ENCODE measurements around the gene JAKMIP3. TPM values are rescaled to one million over a fixed set of nuclear protein-coding genes. Genes with fewer than 3 reads are reported as not detected.

Gene JAKMIP3
- total RNA-seq (under 1 TPM; 0.38 to 0.42 TPM), polyA plus RNA-seq (ENCODE audit: insufficient read length in 6 of 6) (under 1 TPM; 0.22 to 0.50 (median 0.35) TPM)
- long read RNA-seq, donor 1, result 0 reads
- long read RNA-seq, donor 2, result 0 reads
- long read RNA-seq, donor 3, result 0 reads
- long read RNA-seq, donor 4, result 0 reads
- long read RNA-seq, donor 5, result 0 reads
- long read RNA-seq, donor 6, result 0 reads
- long read RNA-seq, donor 7, result 0 reads
- long read RNA-seq, donor 8, result 0 reads
- long read RNA-seq, donor 9, result 0 reads
- long read RNA-seq, donor 10, result 0 reads
- long read RNA-seq, donor 11, result 0 reads
- long read RNA-seq, donor 12, result 0 reads

- Histone ChIP-seq H3K27me3 (peaks cover 0 to 53% of the 10 kb centered on the region in 2 donors), H3K9me3 (no peaks in the 10 kb centered on the region), H3K27ac (peak within 1 kb of the TSS; percentile 14 to 28), H3K4me3 (peak within 1 kb of the TSS; percentile 15 to 26), H3K4me1 (no peaks in the 10 kb centered on the region), H3K36me3 (no peaks in the 10 kb centered on the region)
- DNase-seq (peak; percentile 45 to 78 (median 66)), ATAC-seq (peak; percentile 91)
- no peak for TF ChIP-seq CTCF (IDR thresholded peaks at IDR 0.05)
- intact Hi-C loops (cut with DNase I), result no loop called here
Measured at GRCh38 chr10:132065491-132066105, at the start of gene JAKMIP3. JAKMIP3 (plus strand) TSS chr10:132065946; CDS start chr10:132104809, 38,863 bp downstream.

GRCh38 chr10:132016514-132016913 lies 49.2 kb upstream of the JAKMIP3 start:
- no peaks in the 10 kb centered on the region for H3K27me3 ChIP-seq
- intact Hi-C loops (cut with DNase I), result no loop called here
- no peaks in the 10 kb centered on the region for H3K9me3 ChIP-seq
- ATAC-seq, result no peak
- no peak overlapping the region for H3K27ac ChIP-seq
- DNase-seq, result no peak
- no peak overlapping the region for H3K4me3 ChIP-seq
- TF ChIP-seq CTCF (IDR thresholded peaks at IDR 0.05), result no peak
- no peaks in the 10 kb centered on the region for H3K4me1 ChIP-seq
- H3K36me3 ChIP-seq, result no peaks in the 10 kb centered on the region

GRCh38 chr10:132018446-132018845 lies 47.3 kb upstream of the JAKMIP3 start:
- no peak overlapping the region for H3K27ac ChIP-seq
- H3K9me3 ChIP-seq, result no peaks in the 10 kb centered on the region
- no peak for TF ChIP-seq CTCF (IDR thresholded peaks at IDR 0.05)
- H3K27me3 ChIP-seq, result peaks cover 0 to 4% of the 10 kb centered on the region in 2 donors
- intact Hi-C loops (cut with DNase I), result no loop called here
- peaks cover 0 to 8% of the 10 kb centered on the region in 2 donors for H3K4me1 ChIP-seq
- H3K4me3 ChIP-seq, result no peak overlapping the region
- ATAC-seq (no peak), DNase-seq (no peak)
- no peaks in the 10 kb centered on the region for H3K36me3 ChIP-seq

- Histone ChIP-seq H3K9me3 (no peaks in the 10 kb centered on the region), H3K4me1 (peaks cover 0 to 10% of the 10 kb centered on the region in 2 donors), H3K4me3 (no peak overlapping the region), H3K27me3 (peaks cover 0 to 13% of the 10 kb centered on the region in 2 donors), H3K27ac (no peak overlapping the region), H3K36me3 (no peaks in the 10 kb centered on the region)
- no peak for DNase-seq
- intact Hi-C loops (cut with DNase I), result no loop called here
- no peak for ATAC-seq
- TF ChIP-seq CTCF (IDR thresholded peaks at IDR 0.05), result no peak
Measured at GRCh38 chr10:132019366-132019765, 46.4 kb upstream of the JAKMIP3 start.

GRCh38 chr10:132020456-132020855 lies 45.3 kb upstream of the JAKMIP3 start:
- Histone ChIP-seq H3K9me3 (no peaks in the 10 kb centered on the region), H3K4me1 (peaks cover 0 to 10% of the 10 kb centered on the region in 2 donors), H3K27me3 (peaks cover 4 to 23% of the 10 kb centered on the region in 2 donors), H3K36me3 (no peaks in the 10 kb centered on the region), H3K4me3 (no peak overlapping the region), H3K27ac (no peak overlapping the region)
- ATAC-seq (no peak), DNase-seq (no peak)
- intact Hi-C loops (cut with DNase I), result loop anchor here (5.0 to 10.0 kb wide), 2 partner anchors 133 to 136 kb away; no protein-coding TSS in a partner anchor
- TF ChIP-seq CTCF (IDR thresholded peaks at IDR 0.05), result no peak
